ENCODE measurements around the gene CCDC77. TPM values are rescaled to one million over a fixed set of nuclear protein-coding genes. Genes with fewer than 3 reads are reported as not detected.

CCDC77 gene
- total and polyA plus RNA-seq, 10 of the 15 experiments (the other 5 are each of a cell fraction or from before 2014, with no cell fraction given), result 8.8 to 22.5 (median 15.8) TPM

DNA sequence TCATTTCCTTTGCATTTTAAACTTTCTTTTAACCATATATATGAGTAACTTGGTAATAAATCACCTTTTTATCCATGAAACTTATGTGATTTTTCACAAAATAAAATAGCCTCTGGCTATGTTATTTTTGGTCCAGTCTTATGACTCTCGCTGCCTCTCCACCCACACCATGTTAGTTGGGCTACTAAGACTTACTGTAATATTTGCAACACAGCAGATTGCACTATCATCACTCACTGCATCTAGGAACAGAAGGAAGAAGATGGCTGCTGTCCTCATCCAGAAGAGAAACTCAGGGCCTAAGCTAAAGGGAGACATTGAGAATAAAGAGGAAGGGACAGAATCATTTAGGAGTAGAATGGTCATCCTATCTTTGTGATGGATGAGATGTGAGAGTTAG is 45.7 kb downstream of the CCDC77 start:
- Histone ChIP-seq H3K9me3 (replicated peaks; ENCODE audit: control insufficient read depth, insufficient read depth, low read length) (no peaks in the 10 kb centered on the region), H3K27me3 (replicated peaks in 1 of 2; ENCODE audit: control insufficient read depth in 2 of 2, insufficient read depth in 2 of 2, low read length in 1 of 2) (no peaks in the 10 kb centered on the region), H2AFZ (ENCODE audit: control insufficient read depth, low read depth, low read length) (no peak overlapping the region), H3K4me2 (ENCODE audit: control insufficient read depth, insufficient read depth) (no peak overlapping the region), H3K4me3 (no peak overlapping the region), H3K9ac (ENCODE audit: control insufficient read depth, insufficient read depth, low read length) (no peak overlapping the region), H3K4me1 (ENCODE audit: control insufficient read depth, insufficient read depth, low read length) (no peaks in the 10 kb centered on the region), H3K79me2 (ENCODE audit: control insufficient read depth, insufficient read depth, low read length) (no peaks in the 10 kb centered on the region), H3K36me3 (ENCODE audit: control insufficient read depth in 2 of 2, insufficient read depth in 2 of 2, low read length in 1 of 2) (no peaks in the 10 kb centered on the region), H3K27ac (ENCODE audit: control insufficient read depth, insufficient read depth) (no peak overlapping the region), H4K20me1 (ENCODE audit: control insufficient read depth, insufficient read depth) (no peaks in the 10 kb centered on the region)
- intact Hi-C loops (cut with micrococcal nuclease; ENCODE audit: unreplicated experiment), result no loop called here
- WGBS (ENCODE audit: insufficient coverage, insufficient replicate concordance, low lambda C conversion rate, missing lambda C conversion rate), result 92% methylated on average over 1 of the region's 1 CpG
- no TSS peak for BruUV-seq (replicated peaks)
- no peak for TF ChIP-seq SUZ12 (IDR thresholded peaks at IDR 0.05; ENCODE audit: unreplicated experiment)
- TF ChIP-seq ZSCAN29 (IDR thresholded peaks at IDR 0.05), result no peak
- TF ChIP-seq NFIC (IDR thresholded peaks at IDR 0.05; ENCODE audit: low read depth, low read length), result no peak
- TF ChIP-seq, protein P1, sequence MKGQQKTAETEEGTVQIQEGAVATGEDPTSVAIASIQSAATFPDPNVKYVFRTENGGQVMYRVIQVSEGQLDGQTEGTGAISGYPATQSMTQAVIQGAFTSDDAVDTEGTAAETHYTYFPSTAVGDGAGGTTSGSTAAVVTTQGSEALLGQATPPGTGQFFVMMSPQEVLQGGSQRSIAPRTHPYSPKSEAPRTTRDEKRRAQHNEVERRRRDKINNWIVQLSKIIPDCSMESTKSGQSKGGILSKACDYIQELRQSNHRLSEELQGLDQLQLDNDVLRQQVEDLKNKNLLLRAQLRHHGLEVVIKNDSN (IDR thresholded peaks at IDR 0.05; ENCODE audit: borderline replicate concordance, extremely low read length, insufficient read depth, low read depth, low read length), result no peak
- TF ChIP-seq ZNF24 (IDR thresholded peaks at IDR 0.05), result no peak
- TF ChIP-seq LARP7 (IDR thresholded peaks at IDR 0.05), result no peak
- no peak for TF ChIP-seq SMARCA5 (IDR thresholded peaks at IDR 0.05)
- TF ChIP-seq CHD1 (IDR thresholded peaks at IDR 0.05; ENCODE audit: low read depth, low read length), result no peak
- TF ChIP-seq NFYA (IDR thresholded peaks at IDR 0.05; ENCODE audit: borderline replicate concordance, low read depth, low read length), result no peak
- no peak for TF ChIP-seq IRF4 (IDR thresholded peaks at IDR 0.05; ENCODE audit: low read depth, low read length)
- TF ChIP-seq ZNF217 (IDR thresholded peaks at IDR 0.05), result no peak
- TF ChIP-seq PAX8 (IDR thresholded peaks at IDR 0.05), result no peak
- TF ChIP-seq KDM1A (IDR thresholded peaks at IDR 0.05; ENCODE audit: borderline replicate concordance), result no peak
- TF ChIP-seq, protein P2, sequence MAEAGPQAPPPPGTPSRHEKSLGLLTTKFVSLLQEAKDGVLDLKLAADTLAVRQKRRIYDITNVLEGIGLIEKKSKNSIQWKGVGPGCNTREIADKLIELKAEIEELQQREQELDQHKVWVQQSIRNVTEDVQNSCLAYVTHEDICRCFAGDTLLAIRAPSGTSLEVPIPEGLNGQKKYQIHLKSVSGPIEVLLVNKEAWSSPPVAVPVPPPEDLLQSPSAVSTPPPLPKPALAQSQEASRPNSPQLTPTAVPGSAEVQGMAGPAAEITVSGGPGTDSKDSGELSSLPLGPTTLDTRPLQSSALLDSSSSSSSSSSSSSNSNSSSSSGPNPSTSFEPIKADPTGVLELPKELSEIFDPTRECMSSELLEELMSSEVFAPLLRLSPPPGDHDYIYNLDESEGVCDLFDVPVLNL (IDR thresholded peaks at IDR 0.05; ENCODE audit: low read depth, low read length), result no peak
- no peak for TF ChIP-seq MEF2A (IDR thresholded peaks at IDR 0.05; ENCODE audit: insufficient read depth, low read depth, low read length)
- TF ChIP-seq PML (IDR thresholded peaks at IDR 0.05; ENCODE audit: low read length), result no peak
- no peak for TF ChIP-seq MEF2B (IDR thresholded peaks at IDR 0.05; ENCODE audit: partially characterized antibody, poor library complexity, severe bottlenecking)
- TF ChIP-seq, protein P3, sequence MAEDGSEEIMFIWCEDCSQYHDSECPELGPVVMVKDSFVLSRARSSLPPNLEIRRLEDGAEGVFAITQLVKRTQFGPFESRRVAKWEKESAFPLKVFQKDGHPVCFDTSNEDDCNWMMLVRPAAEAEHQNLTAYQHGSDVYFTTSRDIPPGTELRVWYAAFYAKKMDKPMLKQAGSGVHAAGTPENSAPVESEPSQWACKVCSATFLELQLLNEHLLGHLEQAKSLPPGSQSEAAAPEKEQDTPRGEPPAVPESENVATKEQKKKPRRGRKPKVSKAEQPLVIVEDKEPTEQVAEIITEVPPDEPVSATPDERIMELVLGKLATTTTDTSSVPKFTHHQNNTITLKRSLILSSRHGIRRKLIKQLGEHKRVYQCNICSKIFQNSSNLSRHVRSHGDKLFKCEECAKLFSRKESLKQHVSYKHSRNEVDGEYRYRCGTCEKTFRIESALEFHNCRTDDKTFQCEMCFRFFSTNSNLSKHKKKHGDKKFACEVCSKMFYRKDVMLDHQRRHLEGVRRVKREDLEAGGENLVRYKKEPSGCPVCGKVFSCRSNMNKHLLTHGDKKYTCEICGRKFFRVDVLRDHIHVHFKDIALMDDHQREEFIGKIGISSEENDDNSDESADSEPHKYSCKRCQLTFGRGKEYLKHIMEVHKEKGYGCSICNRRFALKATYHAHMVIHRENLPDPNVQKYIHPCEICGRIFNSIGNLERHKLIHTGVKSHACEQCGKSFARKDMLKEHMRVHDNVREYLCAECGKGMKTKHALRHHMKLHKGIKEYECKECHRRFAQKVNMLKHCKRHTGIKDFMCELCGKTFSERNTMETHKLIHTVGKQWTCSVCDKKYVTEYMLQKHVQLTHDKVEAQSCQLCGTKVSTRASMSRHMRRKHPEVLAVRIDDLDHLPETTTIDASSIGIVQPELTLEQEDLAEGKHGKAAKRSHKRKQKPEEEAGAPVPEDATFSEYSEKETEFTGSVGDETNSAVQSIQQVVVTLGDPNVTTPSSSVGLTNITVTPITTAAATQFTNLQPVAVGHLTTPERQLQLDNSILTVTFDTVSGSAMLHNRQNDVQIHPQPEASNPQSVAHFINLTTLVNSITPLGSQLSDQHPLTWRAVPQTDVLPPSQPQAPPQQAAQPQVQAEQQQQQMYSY (CRISPR knock-in tag; IDR thresholded peaks at IDR 0.05), result no peak
- no peak for TF ChIP-seq RAD51 (IDR thresholded peaks at IDR 0.05)
- no peak for TF ChIP-seq HDGF (IDR thresholded peaks at IDR 0.05)
- ChIA-PET CTCF (interaction anchor here (0.7 to 1.5 kb wide), 5 partner anchors 11 to 104 kb away, joined by 3 to 4 read pairs (median 4); no protein-coding TSS in a partner anchor), POLR2A (interaction anchor here (0.6 kb wide), 1 partner anchor 23 kb away, joined by 4 read pairs; no protein-coding TSS in a partner anchor), RAD21 (ENCODE audit: unreplicated experiment) (no interaction called here), SMC1A (ENCODE audit: uncharacterized antibody, unreplicated experiment) (interaction anchor here (0.6 kb wide), 1 partner anchor 279 kb away, joined by 4 read pairs; no protein-coding TSS in a partner anchor)
- DNase-seq (ENCODE audit: low read depth, low spot score) (no peak), ATAC-seq (no peak), FAIRE-seq (no peak)
- in situ Hi-C loops (cut with MboI), result no loop called here

Measured in GM12878 (cell line).